A549 (cell line): ENCODE results near the gene ARMH1. TPM values are rescaled to one million over a fixed set of nuclear protein-coding genes. Genes with fewer than 3 reads are reported as not detected.
A peak's percentile ranks its signal among the peaks of the same experiment; 100 is the strongest.

Source experiments
- ATAC-seq, 2 experiments: fragments of 200-7000 bp in 1 of 2; fragments of >200 bp in 1 of 2; cut with Nextera tagmentation in 1 of 2; cut with Tn5 transposase in 1 of 2; 3 replicates each; pipeline versions ENCODE4 v1.8.0 to v1.9.1; 2018 to 2020; ENCODE audit warnings: mild to moderate bottlenecking in 1 of 2, moderate library complexity in 1 of 2
- CTCF ChIA-PET: fragments of 300-600 bp; sonication (Branson Sonifier 250); formaldehyde crosslinking; extraction: SDS; loops from one replicate; lab custom pipeline; 2021; ENCODE audit warnings: antibody characterized with exemption, inconsistent platforms; lab: Yijun Ruan, JAX
- POLR2A ChIA-PET: fragments of 350-600 bp; formaldehyde crosslinking; extraction: SDS; loops from one replicate; lab custom pipeline; 2021; ENCODE audit warnings: antibody characterized with exemption, inconsistent platforms; lab: Yijun Ruan, JAX
- DNase-seq, 2 experiments: peaks; one replicate each; pipeline versions ENCODE4 v3.0.0 to v3.0.0-alpha.2; 2011 to 2016; ENCODE audit warnings: low read depth in 1 of 2, low spot score in 1 of 2
- FAIRE-seq: peaks from 2 replicates; lab custom pipeline; 2011; peaks lifted over from hg19 to GRCh38; lab: Jason Lieb, UNC
- H3K27ac ChIP-seq, 2 experiments: fragments of >200 bp; sonication (Bioruptor Twin); formaldehyde crosslinking; 3 replicates each; pipeline ENCODE4 v1.5.1; 2016 to 2017
- H3K4me1 ChIP-seq: fragments of >200 bp; sonication (Bioruptor Twin); formaldehyde crosslinking; 3 replicates; pipeline ENCODE4 v1.6.1; 2016
- H3K4me2 ChIP-seq: fragments of >200 bp; sonication (Bioruptor Twin); formaldehyde crosslinking; 3 replicates; pipeline ENCODE4 v1.6.1; 2016
- H3K4me3 ChIP-seq: fragments of >200 bp; sonication (Bioruptor Twin); formaldehyde crosslinking; 3 replicates; pipeline ENCODE4 v1.5.1; 2016
- H3K9me3 ChIP-seq: fragments of >200 bp; sonication (Bioruptor Twin); formaldehyde crosslinking; 3 replicates; pipeline ENCODE4 v1.6.1; 2016
- BHLHE40 ChIP-seq: IDR thresholded peaks from 2 replicates; pipeline ENCODE4 v1.6.1; 2012; ENCODE audit warnings: low read depth, low read length, inconsistent platforms
- CBX2 ChIP-seq: fragments of 200-600 bp; sonication (generic); IDR thresholded peaks from 2 replicates; pipeline ENCODE4 v1.6.1; 2016; ENCODE audit warnings: low read depth, mild to moderate bottlenecking, borderline replicate concordance
- CBX8 ChIP-seq: fragments of 200-600 bp; sonication (generic); IDR thresholded peaks from 2 replicates; pipeline ENCODE4 v1.6.1; 2016
- CEBPB ChIP-seq, 2 experiments: fragments of >200 bp in 1 of 2; sonication (Bioruptor Twin) in 1 of 2; formaldehyde crosslinking in 1 of 2; IDR thresholded peaks; 2 replicates each; pipeline ENCODE4 v1.6.1; 2012 to 2016
- CHD4 ChIP-seq: fragments of 200-600 bp; sonication (generic); IDR thresholded peaks from 2 replicates; pipeline ENCODE4 v1.6.1; 2016; ENCODE audit warnings: antibody characterized with exemption, mild to moderate bottlenecking, borderline replicate concordance
- EHMT2 ChIP-seq: fragments of 200-600 bp; sonication (generic); IDR thresholded peaks from 2 replicates; pipeline ENCODE4 v1.6.1; 2016; ENCODE audit warnings: antibody characterized with exemption, low read depth, mild to moderate bottlenecking, moderate library complexity
- ESRRA ChIP-seq: fragments of 150-350 bp; IDR thresholded peaks from 2 replicates; pipeline ENCODE4 v1.6.1; 2014; ENCODE audit warnings: mild to moderate bottlenecking, low read length, borderline replicate concordance
- FOSB ChIP-seq: fragments of 250-450 bp; sonication (Bioruptor Pico); IDR thresholded peaks from 2 replicates; pipeline ENCODE4 v1.5.0; 2020; ENCODE audit warnings: mild to moderate bottlenecking, moderate library complexity
- FOSL2 ChIP-seq, 2 experiments: fragments of 450-650 bp in 1 of 2; fragments of >200 bp in 1 of 2; sonication (Bioruptor Twin) in 1 of 2; formaldehyde crosslinking; IDR thresholded peaks; 2 replicates each; pipeline versions ENCODE4 v1.5.0 to v1.6.1; 2016 to 2020; ENCODE audit warnings: mild to moderate bottlenecking in 1 of 2, moderate library complexity in 1 of 2
- JUN ChIP-seq, 2 experiments: fragments of >200 bp; sonication (Bioruptor Twin); formaldehyde crosslinking; IDR thresholded peaks; 2 replicates in 1 of 2; 3 replicates in 1 of 2; pipeline ENCODE4 v1.6.1; 2016 to 2017
- MYC ChIP-seq: IDR thresholded peaks from 2 replicates; pipeline ENCODE4 v1.6.1; 2012; ENCODE audit warnings: mild to moderate bottlenecking, inconsistent platforms, low read length, improper control_type of control experiment, borderline replicate concordance
- NPAS2 ChIP-seq: fragments of 250-450 bp; sonication (Bioruptor Pico); IDR thresholded peaks from 2 replicates; pipeline ENCODE4 v1.8.0; 2022; ENCODE audit warnings: mild to moderate bottlenecking, moderate library complexity, borderline replicate concordance
- NR3C1 ChIP-seq: fragments of >200 bp; sonication (Bioruptor Twin); formaldehyde crosslinking; IDR thresholded peaks from 3 replicates; pipeline ENCODE4 v1.6.1; 2017
- PHF8 ChIP-seq: fragments of 200-600 bp; sonication (generic); IDR thresholded peaks from 2 replicates; pipeline ENCODE4 v1.6.1; 2016; ENCODE audit warnings: low read depth, mild to moderate bottlenecking, antibody characterized with exemption, moderate library complexity, borderline replicate concordance
- POLR2AphosphoS2 ChIP-seq: conservative IDR thresholded peaks from 2 replicates; pipeline ENCODE4 v1.6.1; 2012; ENCODE audit warnings: low read length, improper control_type of control experiment, inconsistent platforms
- RCOR1 ChIP-seq: fragments of 150-350 bp; IDR thresholded peaks from 2 replicates; pipeline ENCODE4 v1.6.1; 2014; ENCODE audit warnings: antibody characterized with exemption, low read length, low read depth
- REST ChIP-seq: fragments of 200-600 bp; sonication (generic); IDR thresholded peaks from 2 replicates; pipeline ENCODE4 v1.6.1; 2016; ENCODE audit warnings: antibody characterized with exemption, mild to moderate bottlenecking, moderate library complexity
- RNF2 ChIP-seq: fragments of 200-600 bp; sonication (generic); IDR thresholded peaks from 2 replicates; pipeline ENCODE4 v1.6.1; 2016; ENCODE audit warnings: low read depth, mild to moderate bottlenecking, antibody characterized with exemption, moderate library complexity, borderline replicate concordance
- TP53 ChIP-seq: fragments of 250-450 bp; sonication (Bioruptor Pico); IDR thresholded peaks from 2 replicates; pipeline ENCODE4 v1.5.0; 2021; ENCODE audit warnings: mild to moderate bottlenecking, moderate library complexity
- ZC3H11A ChIP-seq: fragments of 450-650 bp; IDR thresholded peaks from 2 replicates; pipeline ENCODE4 v1.6.1; 2014; ENCODE audit warnings: antibody characterized with exemption, mild to moderate bottlenecking
- WGBS: methylation state at CpG from one replicate; pipeline ENCODE4 v1.1.6; 2017; ENCODE audit errors: missing lambda C conversion rate; 5-methylcytosine and 5-hydroxymethylcytosine counted together
- polyA plus RNA-seq, 4 experiments: library from polyadenylated mRNA; depleted of rRNA in 3 of 4; stranded (reverse); fragments of >200 nt; fragmentation: RNase III in 1 of 4; extraction: RNeasy Plus Mini Kit Qiagen cat#74134 plus additional on column Dnase treatment in 1 of 4; gene quantifications; 2 replicates in 3 of 4; 3 replicates in 1 of 4; pipeline ENCODE4 v1.2.3, GENCODE V29; 2011 to 2017
- TF ChIP-seq, protein P1 (sequence below): IDR thresholded peaks from 2 replicates; pipeline ENCODE4 v1.6.1; 2012
- TF ChIP-seq, protein P2 (sequence below): IDR thresholded peaks from 2 replicates; pipeline ENCODE4 v1.6.1; 2012
- TF ChIP-seq, protein P3 (sequence below): fragments of 250-450 bp; sonication (Bioruptor Pico); IDR thresholded peaks from 2 replicates; pipeline ENCODE4 v1.5.0; 2021; ENCODE audit warnings: mild to moderate bottlenecking, moderate library complexity, borderline replicate concordance
- TF ChIP-seq, protein P4 (sequence below): fragments of 150-350 bp; IDR thresholded peaks from 2 replicates; pipeline ENCODE4 v1.6.1; 2014; ENCODE audit warnings: low read depth, mild to moderate bottlenecking, low read length

Gene ARMH1
- polyA plus RNA-seq, 2 of the 4 experiments (the other 2 are of a cell fraction), result 2.4 to 2.7 TPM

GRCh38 chr1:44747878-44748277, 73.4 kb downstream of the ARMH1 start:
- peak in 1 of 2 experiments; percentile 51; a peak in 2 of 6 replicates for ATAC-seq
- 80% methylated on average over 3 of the region's 3 CpGs for WGBS

GRCh38 chr1:44757420-44757819, 82.9 kb downstream of the ARMH1 start:
- no peak for TF ChIP-seq RCOR1
- no peak for TF ChIP-seq CEBPB (IDR thresholded peaks at IDR 0.05)
- TF ChIP-seq POLR2AphosphoS2, result no peak
- no peaks in the 10 kb centered on the region for H3K4me1 ChIP-seq
- 100% methylated on average over 2 of the region's 2 CpGs for WGBS
- FAIRE-seq (no peak), ATAC-seq (no peak), DNase-seq (no peak)
- ChIA-PET POLR2A (no interaction called here), CTCF (no interaction called here)
- H3K4me2 ChIP-seq, result no peak overlapping the region
- no peaks in the 10 kb centered on the region for H3K9me3 ChIP-seq
- no peak overlapping the region for H3K4me3 ChIP-seq
- no peak overlapping the region for H3K27ac ChIP-seq

More at GRCh38 chr1:44747878-44748277, 73.4 kb downstream of the ARMH1 start:
- Histone ChIP-seq H3K4me1 (no peaks in the 10 kb centered on the region), H3K27ac (no peak overlapping the region), H3K4me3 (no peak overlapping the region), H3K9me3 (no peaks in the 10 kb centered on the region), H3K4me2 (no peak overlapping the region)
- ChIA-PET CTCF (interaction anchor here (0.5 to 2.0 kb wide), 6 partner anchors 11 to 80 kb away, joined by 3 to 10 read pairs (median 3); partner anchors contain the start of genes PLK3 and RNU5D-1), POLR2A (interaction anchor here (0.6 kb wide), 1 partner anchor 30 kb away, joined by 3 read pairs; no protein-coding TSS in a partner anchor)
- DNase-seq (no peak), FAIRE-seq (no peak)
- TF ChIP-seq REST (no peak), CHD4 (no peak), CBX8 (no peak), CEBPB (IDR thresholded peaks at IDR 0.05) (no peak), POLR2AphosphoS2 (no peak), CBX2 (no peak), NPAS2 (CRISPR knock-in tag) (no peak)
- TF ChIP-seq, protein P1, sequence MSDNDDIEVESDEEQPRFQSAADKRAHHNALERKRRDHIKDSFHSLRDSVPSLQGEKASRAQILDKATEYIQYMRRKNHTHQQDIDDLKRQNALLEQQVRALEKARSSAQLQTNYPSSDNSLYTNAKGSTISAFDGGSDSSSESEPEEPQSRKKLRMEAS, result no peak
- TF ChIP-seq, protein P2, sequence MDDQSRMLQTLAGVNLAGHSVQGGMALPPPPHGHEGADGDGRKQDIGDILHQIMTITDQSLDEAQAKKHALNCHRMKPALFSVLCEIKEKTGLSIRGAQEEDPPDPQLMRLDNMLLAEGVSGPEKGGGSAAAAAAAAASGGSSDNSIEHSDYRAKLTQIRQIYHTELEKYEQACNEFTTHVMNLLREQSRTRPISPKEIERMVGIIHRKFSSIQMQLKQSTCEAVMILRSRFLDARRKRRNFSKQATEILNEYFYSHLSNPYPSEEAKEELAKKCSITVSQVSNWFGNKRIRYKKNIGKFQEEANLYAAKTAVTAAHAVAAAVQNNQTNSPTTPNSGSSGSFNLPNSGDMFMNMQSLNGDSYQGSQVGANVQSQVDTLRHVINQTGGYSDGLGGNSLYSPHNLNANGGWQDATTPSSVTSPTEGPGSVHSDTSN, result no peak
- TF ChIP-seq, protein P3, sequence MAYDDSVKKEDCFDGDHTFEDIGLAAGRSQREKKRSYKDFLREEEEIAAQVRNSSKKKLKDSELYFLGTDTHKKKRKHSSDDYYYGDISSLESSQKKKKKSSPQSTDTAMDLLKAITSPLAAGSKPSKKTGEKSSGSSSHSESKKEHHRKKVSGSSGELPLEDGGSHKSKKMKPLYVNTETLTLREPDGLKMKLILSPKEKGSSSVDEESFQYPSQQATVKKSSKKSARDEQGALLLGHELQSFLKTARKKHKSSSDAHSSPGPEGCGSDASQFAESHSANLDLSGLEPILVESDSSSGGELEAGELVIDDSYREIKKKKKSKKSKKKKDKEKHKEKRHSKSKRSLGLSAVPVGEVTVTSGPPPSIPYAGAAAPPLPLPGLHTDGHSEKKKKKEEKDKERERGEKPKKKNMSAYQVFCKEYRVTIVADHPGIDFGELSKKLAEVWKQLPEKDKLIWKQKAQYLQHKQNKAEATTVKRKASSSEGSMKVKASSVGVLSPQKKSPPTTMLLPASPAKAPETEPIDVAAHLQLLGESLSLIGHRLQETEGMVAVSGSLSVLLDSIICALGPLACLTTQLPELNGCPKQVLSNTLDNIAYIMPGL, result no peak

GRCh38 chr1:44759077-44759476, 84.6 kb downstream of the ARMH1 start:
- ATAC-seq, result no peak
- no peaks in the 10 kb centered on the region for H3K4me1 ChIP-seq
- no peak overlapping the region for H3K4me3 ChIP-seq
- FAIRE-seq, result no peak
- WGBS, result 88% methylated on average over 6 of the region's 11 CpGs
- ChIA-PET POLR2A (no interaction called here), CTCF (interaction anchor here (1.9 kb wide), 1 partner anchor 9 kb away, joined by 5 read pairs; no protein-coding TSS in a partner anchor)
- H3K4me2 ChIP-seq, result no peak overlapping the region
- H3K9me3 ChIP-seq, result no peaks in the 10 kb centered on the region
- DNase-seq, result no peak
- H3K27ac ChIP-seq, result no peak overlapping the region
- no peak for TF ChIP-seq NR3C1
- TF ChIP-seq TP53 (CRISPR knock-in tag), result no peak
- no peak for TF ChIP-seq MYC
- no peak for TF ChIP-seq FOSB (CRISPR knock-in tag)
- TF ChIP-seq, protein P4, sequence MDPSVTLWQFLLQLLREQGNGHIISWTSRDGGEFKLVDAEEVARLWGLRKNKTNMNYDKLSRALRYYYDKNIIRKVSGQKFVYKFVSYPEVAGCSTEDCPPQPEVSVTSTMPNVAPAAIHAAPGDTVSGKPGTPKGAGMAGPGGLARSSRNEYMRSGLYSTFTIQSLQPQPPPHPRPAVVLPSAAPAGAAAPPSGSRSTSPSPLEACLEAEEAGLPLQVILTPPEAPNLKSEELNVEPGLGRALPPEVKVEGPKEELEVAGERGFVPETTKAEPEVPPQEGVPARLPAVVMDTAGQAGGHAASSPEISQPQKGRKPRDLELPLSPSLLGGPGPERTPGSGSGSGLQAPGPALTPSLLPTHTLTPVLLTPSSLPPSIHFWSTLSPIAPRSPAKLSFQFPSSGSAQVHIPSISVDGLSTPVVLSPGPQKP, result no peak
- TF ChIP-seq BHLHE40, result no peak
- TF ChIP-seq EHMT2, result no peak
- no peak for TF ChIP-seq RNF2
- TF ChIP-seq PHF8, result no peak
- TF ChIP-seq ZC3H11A, result no peak
- no peak for TF ChIP-seq CBX2
- TF ChIP-seq, protein P2, result no peak
- no peak for TF ChIP-seq FOSL2 (IDR thresholded peaks at IDR 0.05)
- no peak for TF ChIP-seq FOSL2 (CRISPR knock-in tag; IDR thresholded peaks at IDR 0.05)
- no peak for TF ChIP-seq ESRRA
- no peak for TF ChIP-seq JUN (IDR thresholded peaks at IDR 0.05)
